ENCODE data around the gene IFNA17. TPM values are rescaled to one million over a fixed set of nuclear protein-coding genes. Genes with fewer than 3 reads are reported as not detected.

Gene IFNA17
- polyA plus RNA-seq, 1 donor from 2014 or later, result not detected

- no peaks in the 10 kb centered on the region for H3K79me2 ChIP-seq (replicated peaks; ENCODE audit: insufficient read depth, low read length)
- no peaks in the 10 kb centered on the region for H3F3A ChIP-seq (ENCODE audit: insufficient read depth, low read length, poor library complexity, severe bottlenecking)
- no peak overlapping the region for H3K4me2 ChIP-seq (ENCODE audit: low read length)
- no peaks in the 10 kb centered on the region for H3K9me2 ChIP-seq (ENCODE audit: insufficient read depth, low read length)
- no peak for TF ChIP-seq MXI1 (conservative IDR thresholded peaks at IDR 0.05; ENCODE audit: poor library complexity, severe bottlenecking)
- peak; percentile 29 for TF ChIP-seq REST (IDR thresholded peaks at IDR 0.05; ENCODE audit: borderline replicate concordance)
- TF ChIP-seq CTCF (IDR thresholded peaks at IDR 0.05; ENCODE audit: poor library complexity, severe bottlenecking), result no peak
- no peaks in the 10 kb centered on the region for H4K20me1 ChIP-seq (ENCODE audit: insufficient read depth)
- H3K4me3 ChIP-seq (ENCODE audit: low read length), result no peak overlapping the region
- no peak overlapping the region for H3K9ac ChIP-seq (ENCODE audit: low read length)
- no peaks in the 10 kb centered on the region for H3K36me3 ChIP-seq (ENCODE audit: insufficient read depth, low read length)
- no peaks in the 10 kb centered on the region for H3K9me3 ChIP-seq (ENCODE audit: low read length)
- no peak overlapping the region for H2AFZ ChIP-seq (ENCODE audit: low read depth, low read length)
- no peak overlapping the region for H3K27ac ChIP-seq (ENCODE audit: low read length)
- no peaks in the 10 kb centered on the region for H3K27me3 ChIP-seq (ENCODE audit: insufficient read depth, low read depth, low read length)
Measured at GRCh38 chr9:21267485-21268346, 39.7 kb upstream of the IFNA17 start.

GRCh38 chr9:21266733-21267484 is 38.9 kb upstream of the IFNA17 start:
- no peaks in the 10 kb centered on the region for H4K20me1 ChIP-seq (ENCODE audit: insufficient read depth)
- H3K4me2 ChIP-seq (ENCODE audit: low read length), result no peak overlapping the region
- H3F3A ChIP-seq (ENCODE audit: insufficient read depth, low read length, poor library complexity, severe bottlenecking), result no peaks in the 10 kb centered on the region
- H3K9me2 ChIP-seq (ENCODE audit: insufficient read depth, low read length), result no peaks in the 10 kb centered on the region
- no peak for TF ChIP-seq SMC3 (conservative IDR thresholded peaks at IDR 0.05; ENCODE audit: poor library complexity)
- no peak for TF ChIP-seq CTCF (IDR thresholded peaks at IDR 0.05; ENCODE audit: poor library complexity, severe bottlenecking)
- no peak for TF ChIP-seq TAF1 (IDR thresholded peaks at IDR 0.05; ENCODE audit: low read depth)
- TF ChIP-seq RAD21 (conservative IDR thresholded peaks at IDR 0.05), result no peak
- no peak for TF ChIP-seq POLR2AphosphoS5 (IDR thresholded peaks at IDR 0.05)
- TF ChIP-seq REST (IDR thresholded peaks at IDR 0.05; ENCODE audit: borderline replicate concordance), result no peak
- no peak for TF ChIP-seq MXI1 (conservative IDR thresholded peaks at IDR 0.05; ENCODE audit: poor library complexity, severe bottlenecking)
- no peak for TF ChIP-seq EP300 (conservative IDR thresholded peaks at IDR 0.05; ENCODE audit: poor library complexity, severe bottlenecking)
- TF ChIP-seq EZH2 (IDR thresholded peaks at IDR 0.05; ENCODE audit: borderline replicate concordance, insufficient read depth, low read length, poor library complexity, severe bottlenecking), result no peak
- H3K9ac ChIP-seq (ENCODE audit: low read length), result no peak overlapping the region
- no peaks in the 10 kb centered on the region for H3K9me3 ChIP-seq (ENCODE audit: low read length)
- H3K36me3 ChIP-seq (ENCODE audit: insufficient read depth, low read length), result no peaks in the 10 kb centered on the region
- no peak overlapping the region for H3K27ac ChIP-seq (ENCODE audit: low read length)
- H3K79me2 ChIP-seq (replicated peaks; ENCODE audit: insufficient read depth, low read length), result no peaks in the 10 kb centered on the region
- no peak overlapping the region for H2AFZ ChIP-seq (ENCODE audit: low read depth, low read length)
- no peaks in the 10 kb centered on the region for H3K27me3 ChIP-seq (ENCODE audit: insufficient read depth, low read depth, low read length)
- H3K4me3 ChIP-seq (ENCODE audit: low read length), result no peak overlapping the region

Data from neural cell (in vitro differentiated cells).